Measurements from ENCODE around the gene MAP4K1.
"Not testable (repeated sequence)": the region's sequence is repeated elsewhere in the genome, so short reads cannot be mapped to it uniquely, and the experiment has no call there.

The MAP4K1 gene

GRCh38 chr19:38564981-38565690, 52.6 kb downstream of the MAP4K1 start:
- DNase-seq = no peak

- no peak for DNase-seq
These were observed 54.3 kb downstream of the MAP4K1 start for GRCh38 chr19:38563475-38563874.

- DNase-seq = no peak
These were observed 55.7 kb downstream of the MAP4K1 start for GRCh38 chr19:38562096-38562495.

GRCh38 chr19:38561658-38562057, 56.1 kb downstream of the MAP4K1 start:
- DNase-seq = no peak

GRCh38 chr19:38561053-38561606, 56.6 kb downstream of the MAP4K1 start:
- no peak for DNase-seq

- DNase-seq = no peak
These were observed 58.0 kb downstream of the MAP4K1 start for GRCh38 chr19:38559428-38560401.

GRCh38 chr19:38558933-38559332, 58.8 kb downstream of the MAP4K1 start:
- not testable (repeated sequence) for DNase-seq

GRCh38 chr19:38557205-38557799, 60.5 kb downstream of the MAP4K1 start:
- no peak for DNase-seq

- no peak for DNase-seq
These were observed 61.1 kb downstream of the MAP4K1 start for GRCh38 chr19:38556521-38557174.

GRCh38 chr19:38555200-38555599, 62.6 kb downstream of the MAP4K1 start:
- no peak for DNase-seq

- no peak for DNase-seq
These were observed 63.0 kb downstream of the MAP4K1 start for GRCh38 chr19:38554676-38555141.

- DNase-seq = not testable (repeated sequence)
These were observed 64.5 kb downstream of the MAP4K1 start for GRCh38 chr19:38553239-38553638.

- DNase-seq = no peak
These were observed 66.3 kb downstream of the MAP4K1 start for GRCh38 chr19:38551450-38551813.

- DNase-seq = no peak
These were observed 67.4 kb downstream of the MAP4K1 start for GRCh38 chr19:38550376-38550775.

GRCh38 chr19:38549942-38550341, 67.8 kb downstream of the MAP4K1 start:
- no peak for DNase-seq

GRCh38 chr19:38549061-38549460, 68.7 kb downstream of the MAP4K1 start:
- DNase-seq = no peak

GRCh38 chr19:38547421-38547820, 70.3 kb downstream of the MAP4K1 start:
- DNase-seq = no peak

- DNase-seq = no peak
These were observed 72.2 kb downstream of the MAP4K1 start for GRCh38 chr19:38545596-38545995.

GRCh38 chr19:38544569-38545315, 73.0 kb downstream of the MAP4K1 start:
- DNase-seq = peak; percentile 72

GRCh38 chr19:38543807-38544568, 73.8 kb downstream of the MAP4K1 start:
- DNase-seq = peak; percentile 95

- no peak for DNase-seq
These were observed 74.4 kb downstream of the MAP4K1 start for GRCh38 chr19:38543286-38543806.
